OCI-LY3 (cell line): ENCODE results near the gene SMAD3.

ENCODE experiments used
- H2AFZ ChIP-seq: fragments of 200-600, 300-600 bp; shearing (Covaris generic); 2 replicates; pipeline ENCODE4 v1.6.0; 2014; ENCODE audit warnings: antibody characterized with exemption, low read depth, low read length
- H3K27ac ChIP-seq: fragments of 200-600, 300-600 bp; sonication (generic); 2 replicates; pipeline ENCODE4 v1.5.1; 2014; ENCODE audit warnings: mild to moderate bottlenecking, low read length, moderate library complexity, mixed read lengths
- H3K27me3 ChIP-seq: fragments of 200-600, 300-600 bp; sonication (generic); 2 replicates; pipeline ENCODE4 v1.6.1; 2014; ENCODE audit warnings: low read depth, low read length, mixed read lengths
- H3K36me3 ChIP-seq: fragments of 200-600, 300-600 bp; sonication (generic); replicated peaks from 2 replicates; pipeline ENCODE3; 2014; ENCODE audit warnings: low read depth, low read length, mixed read lengths
- H3K4me1 ChIP-seq: fragments of 300-600, 200-600 bp; sonication (generic); 2 replicates; pipeline ENCODE4 v1.6.1; 2014; ENCODE audit warnings: low read length, mixed read lengths
- H3K4me2 ChIP-seq: fragments of 200-600, 300-600 bp; sonication (generic); 2 replicates; pipeline ENCODE4 v1.6.1; 2014; ENCODE audit warnings: low read length, mixed read lengths
- H3K4me3 ChIP-seq: fragments of 300-600, 200-600 bp; sonication (generic); 2 replicates; pipeline ENCODE4 v1.5.1; 2014; ENCODE audit warnings: antibody characterized with exemption, mild to moderate bottlenecking, low read length, moderate library complexity
- H3K79me2 ChIP-seq: fragments of 300-600, 200-600 bp; shearing (Covaris generic); 2 replicates; pipeline ENCODE4 v1.6.1; 2014; ENCODE audit warnings: mild to moderate bottlenecking, low read length, mixed read lengths
- H3K9ac ChIP-seq: fragments of 300-600, 200-600 bp; shearing (Covaris generic); 2 replicates; pipeline ENCODE4 v1.6.0; 2014; ENCODE audit warnings: mild to moderate bottlenecking, low read length, moderate library complexity
- H3K9me3 ChIP-seq: fragments of 200-600, 300-600 bp; shearing (Covaris generic); 2 replicates; pipeline ENCODE4 v1.6.1; 2014; ENCODE audit warnings: low read length, mixed read lengths; ENCODE audit not compliant: insufficient read depth
- H4K20me1 ChIP-seq: fragments of 200-600, 300-600 bp; sonication (generic); 2 replicates; pipeline ENCODE4 v1.6.1; 2016; ENCODE audit warnings: low read length, mixed read lengths; ENCODE audit not compliant: insufficient read depth
- CTCF ChIP-seq: fragments of 200-600, 300-600 bp; sonication (generic); IDR thresholded peaks from 2 replicates; pipeline ENCODE4 v1.5.1; 2014; ENCODE audit warnings: antibody characterized with exemption, low read length, low read depth
- EZH2phosphoT487 ChIP-seq: fragments of 200-600 bp; shearing (Covaris generic); IDR thresholded peaks from 2 replicates; pipeline ENCODE4 v1.6.1; 2018; ENCODE audit warnings: antibody characterized with exemption, mixed run types, low read depth

SMAD3 gene

GRCh38 chr15:67185621-67186225, 120.3 kb downstream of the SMAD3 start:
- Histone ChIP-seq H3K27me3 (no peaks in the 10 kb centered on the region), H3K9me3 (no peaks in the 10 kb centered on the region), H4K20me1 (no peaks in the 10 kb centered on the region), H3K4me3 (no peak overlapping the region), H2AFZ (no peak overlapping the region), H3K4me1 (peaks cover 13% of the 10 kb centered on the region), H3K9ac (no peak overlapping the region), H3K79me2 (no peaks in the 10 kb centered on the region), H3K36me3 (peaks cover 9% of the 10 kb centered on the region), H3K27ac (no peak overlapping the region), H3K4me2 (no peak overlapping the region)
- TF ChIP-seq EZH2phosphoT487 (no peak), CTCF (no peak)

DNA sequence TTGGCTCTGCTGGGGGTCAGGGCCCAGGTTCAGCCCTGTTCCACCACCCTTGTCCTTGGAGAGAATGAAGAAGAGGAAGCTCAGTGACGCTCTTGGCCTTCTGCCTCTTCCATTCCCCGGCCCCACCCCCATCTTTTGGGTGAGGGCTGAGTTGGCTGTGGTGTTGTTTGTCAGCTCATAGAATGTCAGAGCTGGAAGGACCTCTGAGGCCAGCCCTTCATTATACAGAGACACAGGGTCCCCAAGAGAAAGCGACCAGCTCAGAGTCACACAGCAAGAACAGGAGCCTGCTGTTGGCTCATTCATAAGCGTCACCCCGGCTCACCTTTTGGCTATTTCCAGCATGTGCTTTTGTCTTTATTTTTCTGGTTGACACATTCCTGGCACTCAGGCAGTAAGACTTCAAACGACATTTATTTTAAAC, 120.8 kb downstream of the SMAD3 start:
- no peak overlapping the region for H3K27ac ChIP-seq
- H3K4me1 ChIP-seq, result peaks cover 13% of the 10 kb centered on the region
- H3K4me2 ChIP-seq, result no peak overlapping the region
- no peaks in the 10 kb centered on the region for H4K20me1 ChIP-seq
- H3K9ac ChIP-seq, result no peak overlapping the region
- peaks cover 9% of the 10 kb centered on the region for H3K36me3 ChIP-seq
- no peak overlapping the region for H3K4me3 ChIP-seq
- H2AFZ ChIP-seq, result no peak overlapping the region
- no peaks in the 10 kb centered on the region for H3K27me3 ChIP-seq
- H3K9me3 ChIP-seq, result no peaks in the 10 kb centered on the region
- TF ChIP-seq CTCF (no peak), EZH2phosphoT487 (no peak)
- no peaks in the 10 kb centered on the region for H3K79me2 ChIP-seq

- H3K27ac ChIP-seq, result no peak overlapping the region
- H3K4me3 ChIP-seq, result no peak overlapping the region
- H3K27me3 ChIP-seq, result no peaks in the 10 kb centered on the region
- no peak overlapping the region for H2AFZ ChIP-seq
- H3K79me2 ChIP-seq, result no peaks in the 10 kb centered on the region
- H3K9me3 ChIP-seq, result no peaks in the 10 kb centered on the region
- no peaks in the 10 kb centered on the region for H4K20me1 ChIP-seq
- H3K9ac ChIP-seq, result no peak overlapping the region
- no peak overlapping the region for H3K4me2 ChIP-seq
- H3K36me3 ChIP-seq, result peaks cover 12% of the 10 kb centered on the region
- H3K4me1 ChIP-seq, result peaks cover 13% of the 10 kb centered on the region
- TF ChIP-seq EZH2phosphoT487 (no peak), CTCF (no peak)
Measured at GRCh38 chr15:67186688-67187087, 121.3 kb downstream of the SMAD3 start.

DNA sequence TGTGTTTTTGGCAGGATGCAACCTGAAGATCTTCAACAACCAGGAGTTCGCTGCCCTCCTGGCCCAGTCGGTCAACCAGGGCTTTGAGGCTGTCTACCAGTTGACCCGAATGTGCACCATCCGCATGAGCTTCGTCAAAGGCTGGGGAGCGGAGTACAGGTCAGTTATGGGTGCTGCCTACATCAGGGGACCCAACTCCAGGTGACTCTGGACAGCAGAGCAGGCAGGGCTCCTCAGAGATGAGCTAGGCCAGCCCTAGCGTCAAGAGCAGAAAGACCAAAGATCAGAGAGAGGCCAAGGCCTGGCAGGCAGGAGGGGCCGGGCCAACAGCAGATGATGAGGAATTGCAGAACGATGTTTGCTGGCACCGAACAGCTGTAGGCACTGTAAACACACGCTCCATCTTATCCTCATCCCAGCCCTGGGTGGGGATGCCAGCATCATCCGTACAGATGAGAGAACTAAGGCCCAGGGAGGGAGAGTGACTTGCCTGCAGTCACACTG, 122.0 kb downstream of the SMAD3 start:
- no peaks in the 10 kb centered on the region for H3K79me2 ChIP-seq

More for the DNA sequence above, 122.0 kb downstream of the SMAD3 start:
- no peaks in the 10 kb centered on the region for H3K27me3 ChIP-seq
- no peak overlapping the region for H3K9ac ChIP-seq
- H4K20me1 ChIP-seq, result no peaks in the 10 kb centered on the region
- H3K4me1 ChIP-seq, result peaks cover 13% of the 10 kb centered on the region
- H3K36me3 ChIP-seq, result peaks cover 13% of the 10 kb centered on the region
- no peak overlapping the region for H3K4me2 ChIP-seq
- no peak overlapping the region for H3K27ac ChIP-seq
- no peaks in the 10 kb centered on the region for H3K9me3 ChIP-seq
- TF ChIP-seq CTCF (no peak), EZH2phosphoT487 (no peak)
- no peak overlapping the region for H3K4me3 ChIP-seq
- H2AFZ ChIP-seq, result no peak overlapping the region
